SK-N-SH treated with all-trans-retinoic acid at 6 μM for 48 hours (cell line): Measurements from ENCODE around the gene ERMARD.

Experiments
- ATAC-seq: fragments of 200-7000 bp; cut with Tn5 transposase; 3 replicates; pipeline ENCODE4 v1.9.1; 2020; ENCODE audit warnings: mild to moderate bottlenecking, moderate library complexity
- ARNTL ChIP-seq: fragments of 450-650 bp; formaldehyde crosslinking; IDR thresholded peaks from 2 replicates; pipeline ENCODE4 v1.5.0; 2020; ENCODE audit warnings: low read depth, mild to moderate bottlenecking, moderate library complexity, borderline replicate concordance
- CSDC2 ChIP-seq: fragments of 250-450 bp; sonication (Bioruptor Pico); IDR thresholded peaks from 2 replicates; pipeline ENCODE4 v1.5.0; 2020; ENCODE audit warnings: mild to moderate bottlenecking, moderate library complexity
- CSRNP3 ChIP-seq: fragments of 250-450 bp; sonication (Bioruptor Pico); IDR thresholded peaks from 2 replicates; pipeline ENCODE4 v1.5.1; 2021; ENCODE audit warnings: mild to moderate bottlenecking, moderate library complexity
- ESRRG ChIP-seq: fragments of 250-450 bp; sonication (Bioruptor Pico); IDR thresholded peaks from 2 replicates; pipeline ENCODE4 v1.6.1; 2021; ENCODE audit warnings: mild to moderate bottlenecking
- GLIS3 ChIP-seq: fragments of 250-450 bp; sonication (Bioruptor Pico); IDR thresholded peaks from 2 replicates; pipeline ENCODE4 v1.5.0; 2020; ENCODE audit warnings: mild to moderate bottlenecking, moderate library complexity
- ISL1 ChIP-seq: fragments of 250-450 bp; sonication (Bioruptor Pico); IDR thresholded peaks from 2 replicates; pipeline ENCODE4 v2.1.2; 2022; ENCODE audit warnings: mild to moderate bottlenecking, moderate library complexity
- POU6F1 ChIP-seq: fragments of 250-450 bp; sonication (Bioruptor Pico); IDR thresholded peaks from 2 replicates; pipeline ENCODE4 v1.8.0; 2021; ENCODE audit warnings: low read depth, mild to moderate bottlenecking, moderate library complexity, borderline replicate concordance
- PPARA ChIP-seq: fragments of 250-450 bp; sonication (Bioruptor Pico); IDR thresholded peaks from 2 replicates; pipeline ENCODE4 v1.5.0; 2020; ENCODE audit warnings: mild to moderate bottlenecking, borderline replicate concordance
- TCF4 ChIP-seq: fragments of 250-450 bp; sonication (Bioruptor Pico); IDR thresholded peaks from 2 replicates; pipeline ENCODE4 v1.8.0; 2021; ENCODE audit warnings: mild to moderate bottlenecking, moderate library complexity, borderline replicate concordance
- TOX ChIP-seq: fragments of 250-450 bp; sonication (Bioruptor Pico); IDR thresholded peaks from 2 replicates; pipeline ENCODE4 v1.8.0; 2021; ENCODE audit warnings: mild to moderate bottlenecking, moderate library complexity, borderline replicate concordance
- TSHZ2 ChIP-seq: fragments of 250-450 bp; sonication (Bioruptor Pico); IDR thresholded peaks from 2 replicates; pipeline ENCODE4 v1.5.0; 2020; ENCODE audit warnings: mild to moderate bottlenecking, moderate library complexity
- ZFP3 ChIP-seq: fragments of 250-450 bp; sonication (Bioruptor Pico); IDR thresholded peaks from 2 replicates; pipeline ENCODE4 v1.5.0; 2020; ENCODE audit warnings: mild to moderate bottlenecking, moderate library complexity
- ZFP30 ChIP-seq: fragments of 450-650 bp; formaldehyde crosslinking; IDR thresholded peaks from 2 replicates; pipeline ENCODE4 v1.5.0; 2022; ENCODE audit warnings: mild to moderate bottlenecking, moderate library complexity
- ZNF565 ChIP-seq: fragments of 450-650 bp; formaldehyde crosslinking; conservative IDR thresholded peaks from 2 replicates; pipeline ENCODE4 v1.5.0; 2020; ENCODE audit warnings: low read depth, mild to moderate bottlenecking, moderate library complexity
- ZNF70 ChIP-seq: fragments of 450-650 bp; formaldehyde crosslinking; IDR thresholded peaks from 2 replicates; pipeline ENCODE4 v1.5.0; 2020; ENCODE audit warnings: mild to moderate bottlenecking, moderate library complexity
- ZNF8 ChIP-seq: fragments of 450-650 bp; formaldehyde crosslinking; IDR thresholded peaks from 2 replicates; pipeline ENCODE4 v1.5.0; 2020; ENCODE audit warnings: mild to moderate bottlenecking, moderate library complexity

ERMARD gene

GRCh38 chr6:169824848-169825557, 73.6 kb downstream of the ERMARD start:
- TF ChIP-seq TOX (no peak), ZNF565 (CRISPR knock-in tag) (no peak), ZNF8 (CRISPR knock-in tag) (no peak), TSHZ2 (CRISPR knock-in tag) (no peak)
- ATAC-seq: no peak

- TF ChIP-seq TCF4 (CRISPR knock-in tag) (no peak), ZNF8 (CRISPR knock-in tag) (no peak), TSHZ2 (CRISPR knock-in tag) (no peak), CSRNP3 (CRISPR knock-in tag) (no peak), ESRRG (CRISPR knock-in tag) (no peak), ZFP3 (CRISPR knock-in tag) (no peak), ZFP30 (CRISPR knock-in tag) (no peak), CSDC2 (CRISPR knock-in tag) (no peak)
- TF ChIP-seq, all 23 proteins: peak for 0
- no peak for ATAC-seq
Observed at GRCh38 chr6:169825558-169826225, 74.3 kb downstream of the ERMARD start.

- TF ChIP-seq ZNF8 (CRISPR knock-in tag) (peak; percentile 70), GLIS3 (no peak)
- no peak for ATAC-seq
Observed at GRCh38 chr6:169826697-169827096, 75.3 kb downstream of the ERMARD start.

- no peak for ATAC-seq
- no peak for TF ChIP-seq ZFP3 (CRISPR knock-in tag)
- TF ChIP-seq PPARA: no peak
- TF ChIP-seq ARNTL (CRISPR knock-in tag): no peak
- TF ChIP-seq ZNF8 (CRISPR knock-in tag): no peak
- no peak for TF ChIP-seq POU6F1
- TF ChIP-seq TOX: no peak
- TF ChIP-seq ZFP30 (CRISPR knock-in tag): no peak
- no peak for TF ChIP-seq ZNF70 (CRISPR knock-in tag)
- TF ChIP-seq ISL1 (CRISPR knock-in tag): no peak
- TF ChIP-seq TSHZ2 (CRISPR knock-in tag): no peak
Observed at GRCh38 chr6:169827290-169827717, 75.9 kb downstream of the ERMARD start.
